Dermis blood vessel endothelial cell (primary cell): Measurements from ENCODE around the gene HEATR5A. TPM values are rescaled to one million over a fixed set of nuclear protein-coding genes. Genes with fewer than 3 reads are reported as not detected.
"Not testable (repeated sequence)": the region's sequence is repeated elsewhere in the genome, so short reads cannot be mapped to it uniquely, and the experiment has no call there.

Experiments
- DNase-seq: peaks from one replicate; pipeline ENCODE4 v3.0.0; 2010
- total RNA-seq: library from RNA; depleted of rRNA; stranded (reverse); fragments of >200 nt; gene quantifications from 2 replicates; pipeline ENCODE4 v1.2.3, GENCODE V29; 2014

HEATR5A gene
- total RNA-seq, result 40.1 and 43.1 TPM in 2 replicates

GRCh38 chr14:31420319-31421111 lies at the start of gene HEATR5A:
Gene HEATR5A (minus strand): TSS chr14:31420550. CDS start chr14:31402975, 17,575 bp downstream.
- DNase-seq, result peak; percentile 97

- no peak for DNase-seq
Observed at GRCh38 chr14:31466554-31466953, 46.2 kb upstream of the HEATR5A start.

- DNase-seq, result no peak
Observed at GRCh38 chr14:31465111-31465510, 44.8 kb upstream of the HEATR5A start.

GRCh38 chr14:31462450-31462849 lies 42.1 kb upstream of the HEATR5A start:
- not testable (repeated sequence) for DNase-seq

GRCh38 chr14:31461545-31461944 lies 41.2 kb upstream of the HEATR5A start:
- DNase-seq, result no peak

- no peak for DNase-seq
Observed at GRCh38 chr14:31457665-31458659, 37.6 kb upstream of the HEATR5A start.

- peak; percentile 96 for DNase-seq
Observed at GRCh38 chr14:31456841-31457664, 36.7 kb upstream of the HEATR5A start, which contains the start of gene DTD2. Gene DTD2 (minus strand): TSS chr14:31457506. CDS start chr14:31457393, 113 bp downstream.

- DNase-seq, result peak; percentile 62
Observed at GRCh38 chr14:31449971-31450610, 29.7 kb upstream of the HEATR5A start.

GRCh38 chr14:31449136-31449535 lies 28.8 kb upstream of the HEATR5A start:
- no peak for DNase-seq

- DNase-seq, result no peak
Observed at GRCh38 chr14:31445703-31446102, 25.4 kb upstream of the HEATR5A start.

GRCh38 chr14:31442284-31442683 lies 21.9 kb upstream of the HEATR5A start:
- no peak for DNase-seq

- no peak for DNase-seq
Observed at GRCh38 chr14:31441273-31442111, 21.1 kb upstream of the HEATR5A start.

- DNase-seq, result no peak
Observed at GRCh38 chr14:31440280-31440679, 19.9 kb upstream of the HEATR5A start.

GRCh38 chr14:31439561-31439960 lies 19.2 kb upstream of the HEATR5A start:
- DNase-seq, result no peak

GRCh38 chr14:31437045-31437691 lies 16.8 kb upstream of the HEATR5A start:
- DNase-seq, result not testable (repeated sequence)

GRCh38 chr14:31435276-31435675 lies 14.9 kb upstream of the HEATR5A start:
- DNase-seq, result no peak

- no peak for DNase-seq
Observed at GRCh38 chr14:31430634-31431264, 10.4 kb upstream of the HEATR5A start.

GRCh38 chr14:31429791-31430190 lies 9.4 kb upstream of the HEATR5A start:
- DNase-seq, result no peak

GRCh38 chr14:31428011-31428410 lies 7.7 kb upstream of the HEATR5A start:
- no peak for DNase-seq

GRCh38 chr14:31426663-31427062 lies 6.3 kb upstream of the HEATR5A start:
- no peak for DNase-seq
